BE2C (cell line): ENCODE measurements around the gene PPP6R2.

Source experiments
- DNase-seq: peaks from one replicate; pipeline ENCODE4 v3.0.0-alpha.2; 2020
- H3K27me3 ChIP-seq: fragments of 250-450 bp; sonication (Bioruptor Pico); 2 replicates; pipeline ENCODE4 v1.5.1; 2020; ENCODE audit warnings: mild to moderate bottlenecking
- H3K36me3 ChIP-seq: fragments of 250-450 bp; sonication (Bioruptor Pico); 2 replicates; pipeline ENCODE4 v1.5.1; 2020; ENCODE audit warnings: mild to moderate bottlenecking
- H3K4me1 ChIP-seq: fragments of 250-450 bp; sonication (Bioruptor Pico); 2 replicates; pipeline ENCODE4 v1.5.1; 2020
- H3K4me3 ChIP-seq: 2 replicates; pipeline ENCODE4 v1.5.1; 2011; ENCODE audit warnings: low read depth, low read length
- H3K9me3 ChIP-seq: fragments of 250-450 bp; sonication (Bioruptor Pico); 2 replicates; pipeline ENCODE4 v1.5.1; 2020
- TF ChIP-seq, protein P1 (sequence below): IDR thresholded peaks from 2 replicates; pipeline ENCODE4 v1.5.1; 2012; ENCODE audit warnings: mild to moderate bottlenecking, low read depth, low read length

The PPP6R2 gene

DNA sequence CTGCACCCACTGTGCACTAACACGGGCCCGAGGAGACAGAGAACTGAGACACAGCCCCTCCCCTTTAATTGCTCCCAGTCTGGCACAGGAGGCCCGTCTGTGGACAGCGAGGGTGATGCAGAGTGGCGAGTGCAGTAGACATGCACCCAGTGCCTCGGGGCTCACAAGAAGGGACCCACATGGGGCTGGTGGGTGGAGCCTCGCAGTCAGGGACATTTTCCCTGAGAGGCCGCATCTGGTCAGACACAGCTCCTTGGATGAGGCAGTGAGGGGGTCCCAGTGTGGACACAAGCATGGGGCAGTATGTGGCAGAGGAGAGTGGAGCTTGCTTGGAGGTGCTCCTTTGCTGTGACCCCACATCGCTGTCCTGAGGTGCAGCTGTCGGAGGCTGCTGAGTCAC lies 76.9 kb downstream of the PPP6R2 start:
- no peaks in the 10 kb centered on the region for H3K27me3 ChIP-seq
- TF ChIP-seq, protein P1, sequence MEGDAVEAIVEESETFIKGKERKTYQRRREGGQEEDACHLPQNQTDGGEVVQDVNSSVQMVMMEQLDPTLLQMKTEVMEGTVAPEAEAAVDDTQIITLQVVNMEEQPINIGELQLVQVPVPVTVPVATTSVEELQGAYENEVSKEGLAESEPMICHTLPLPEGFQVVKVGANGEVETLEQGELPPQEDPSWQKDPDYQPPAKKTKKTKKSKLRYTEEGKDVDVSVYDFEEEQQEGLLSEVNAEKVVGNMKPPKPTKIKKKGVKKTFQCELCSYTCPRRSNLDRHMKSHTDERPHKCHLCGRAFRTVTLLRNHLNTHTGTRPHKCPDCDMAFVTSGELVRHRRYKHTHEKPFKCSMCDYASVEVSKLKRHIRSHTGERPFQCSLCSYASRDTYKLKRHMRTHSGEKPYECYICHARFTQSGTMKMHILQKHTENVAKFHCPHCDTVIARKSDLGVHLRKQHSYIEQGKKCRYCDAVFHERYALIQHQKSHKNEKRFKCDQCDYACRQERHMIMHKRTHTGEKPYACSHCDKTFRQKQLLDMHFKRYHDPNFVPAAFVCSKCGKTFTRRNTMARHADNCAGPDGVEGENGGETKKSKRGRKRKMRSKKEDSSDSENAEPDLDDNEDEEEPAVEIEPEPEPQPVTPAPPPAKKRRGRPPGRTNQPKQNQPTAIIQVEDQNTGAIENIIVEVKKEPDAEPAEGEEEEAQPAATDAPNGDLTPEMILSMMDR: no peak
- DNase-seq: no peak
- H3K9me3 ChIP-seq: no peaks in the 10 kb centered on the region
- no peak overlapping the region for H3K4me3 ChIP-seq
- H3K36me3 ChIP-seq: peaks cover 58% of the 10 kb centered on the region
- no peaks in the 10 kb centered on the region for H3K4me1 ChIP-seq

DNA sequence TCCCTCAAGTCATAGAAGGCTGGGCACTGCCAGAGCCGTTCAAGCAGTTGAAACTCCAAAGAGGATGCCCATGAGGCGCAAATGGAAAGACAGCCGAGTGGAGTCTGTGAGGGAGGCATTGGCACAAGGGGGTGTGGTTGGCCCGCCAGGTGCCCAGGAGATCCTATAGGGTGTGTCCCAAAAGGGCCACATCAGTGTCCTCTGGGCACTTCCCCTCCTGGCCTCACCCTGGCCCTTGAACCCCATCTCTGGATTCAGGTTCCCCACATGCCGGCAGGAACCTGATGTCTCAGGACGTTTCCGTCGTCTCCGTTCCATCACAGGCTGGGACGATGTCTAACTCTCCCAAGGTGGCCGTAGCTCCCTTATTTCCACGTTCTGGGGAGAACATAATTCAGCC lies 77.5 kb downstream of the PPP6R2 start:
- Histone ChIP-seq H3K4me1 (no peaks in the 10 kb centered on the region), H3K4me3 (no peak overlapping the region), H3K27me3 (no peaks in the 10 kb centered on the region), H3K9me3 (no peaks in the 10 kb centered on the region), H3K36me3 (peaks cover 57% of the 10 kb centered on the region)
- TF ChIP-seq, protein P1: no peak
- DNase-seq: no peak

DNA sequence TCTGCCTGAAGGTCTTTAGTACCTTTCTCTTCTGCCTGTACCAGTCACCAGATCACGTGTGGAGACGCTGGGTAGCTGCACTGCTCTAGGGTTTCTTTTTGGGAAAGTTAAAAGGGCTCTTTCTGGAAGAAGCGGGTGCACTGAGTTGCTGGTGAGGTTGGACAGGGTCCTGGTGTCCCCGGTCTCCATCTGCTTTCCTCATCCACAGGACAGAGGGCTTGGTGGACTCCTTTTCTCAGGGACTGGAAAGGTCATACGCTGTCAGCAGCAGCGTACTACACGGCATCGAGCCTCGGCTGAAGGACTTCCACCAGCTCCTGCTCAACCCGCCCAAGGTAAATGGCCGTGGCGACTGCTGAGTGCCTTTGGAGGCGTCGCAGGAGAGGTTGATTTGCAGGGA lies 78.9 kb downstream of the PPP6R2 start:
- TF ChIP-seq, protein P1: no peak
- Histone ChIP-seq H3K9me3 (no peaks in the 10 kb centered on the region), H3K36me3 (peaks cover 55% of the 10 kb centered on the region), H3K4me1 (no peaks in the 10 kb centered on the region), H3K27me3 (no peaks in the 10 kb centered on the region), H3K4me3 (no peak overlapping the region)
- DNase-seq: no peak

DNA sequence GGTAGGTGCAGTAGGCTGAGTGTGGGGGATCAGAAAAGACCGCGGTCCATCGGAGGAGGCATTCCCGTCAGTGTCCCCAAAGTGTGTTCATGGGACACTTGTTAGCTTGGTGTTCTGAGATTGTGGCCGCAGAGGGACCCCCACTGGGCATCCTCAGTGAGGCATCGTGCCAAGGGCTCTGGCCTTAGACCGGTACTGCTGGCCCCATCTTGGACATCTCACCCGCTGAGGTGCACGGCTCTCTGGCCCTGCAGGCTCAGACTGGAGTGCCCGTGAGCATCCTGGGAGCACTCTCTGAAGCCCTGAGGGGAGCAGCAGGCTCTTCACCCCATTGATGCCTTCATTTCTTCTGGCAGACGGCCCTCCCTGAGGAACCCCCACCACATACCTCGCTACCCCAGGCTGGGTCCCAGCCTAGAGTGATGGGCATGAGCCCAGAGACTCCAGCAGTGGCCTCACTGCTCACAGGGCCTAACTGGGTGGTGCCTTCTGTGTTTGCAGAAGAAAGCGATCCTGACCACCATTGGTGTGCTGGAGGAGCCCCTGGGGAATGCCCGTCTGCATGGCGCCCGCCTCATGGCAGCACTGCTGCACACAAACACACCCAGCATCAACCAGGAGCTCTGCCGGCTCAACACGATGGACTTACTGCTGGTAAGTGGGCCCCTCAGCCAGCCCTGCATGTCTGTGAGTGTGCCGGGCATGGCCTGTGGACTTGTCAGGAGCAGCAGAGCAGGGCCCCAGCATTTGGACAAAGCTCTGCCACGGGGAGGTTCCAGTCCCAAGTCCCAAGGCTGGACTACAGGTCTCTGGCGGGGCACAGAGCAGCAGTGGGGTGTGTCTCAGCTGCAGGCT lies 80.1 kb downstream of the PPP6R2 start:
- no peaks in the 10 kb centered on the region; the same call in 1 of the 2 replicates for H3K9me3 ChIP-seq
- TF ChIP-seq, protein P1: no peak
- no peak for DNase-seq
- H3K36me3 ChIP-seq: peaks cover 54% of the 10 kb centered on the region
- no peaks in the 10 kb centered on the region for H3K4me1 ChIP-seq
- no peak overlapping the region for H3K4me3 ChIP-seq
- no peaks in the 10 kb centered on the region for H3K27me3 ChIP-seq

DNA sequence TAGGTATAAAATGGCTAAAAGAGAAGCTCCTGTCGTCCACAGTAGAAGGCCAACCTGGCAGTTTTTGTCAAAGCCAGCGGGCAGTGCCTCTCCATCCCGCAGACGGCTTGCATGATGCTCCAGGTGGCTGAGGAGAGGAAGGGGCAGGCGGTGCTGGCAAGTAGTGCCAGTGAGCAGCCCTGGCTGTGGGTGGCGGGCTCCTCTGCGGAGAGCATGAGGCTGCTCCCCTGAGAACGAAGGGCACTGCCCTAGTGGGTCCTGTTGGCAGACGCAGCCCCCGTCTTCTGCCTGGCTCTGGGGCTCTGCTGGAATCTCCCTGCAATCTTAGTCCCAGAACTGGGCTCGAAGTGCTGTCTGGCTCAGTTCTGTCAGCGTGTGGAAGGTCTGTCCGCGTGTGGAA lies 80.8 kb downstream of the PPP6R2 start:
- Histone ChIP-seq H3K4me1 (no peaks in the 10 kb centered on the region), H3K9me3 (no peaks in the 10 kb centered on the region; the same call in 1 of the 2 replicates), H3K27me3 (no peaks in the 10 kb centered on the region), H3K36me3 (peaks cover 51% of the 10 kb centered on the region), H3K4me3 (no peak overlapping the region)
- DNase-seq: no peak
- TF ChIP-seq, protein P1: no peak
